Caco-2 (cell line): ENCODE measurements around the gene KIAA0825. TPM values are rescaled to one million over a fixed set of nuclear protein-coding genes. Genes with fewer than 3 reads are reported as not detected.

Experiments
- BruUV-seq: library from RNA; stranded (reverse); fragments of 400-500 nt; replicated peaks from 2 replicates; lab custom pipeline; 2021; lab: Mats Ljungman, UMichigan
- CTCF ChIA-PET: fragments of 300-600 bp; sonication (Branson Sonifier 250); formaldehyde crosslinking; loops from one replicate; lab custom pipeline; 2022; ENCODE audit warnings: antibody characterized with exemption; lab: Charles Lee
- POLR2A ChIA-PET: fragments of 300-600 bp; sonication (Branson Sonifier 250); formaldehyde crosslinking; loops from one replicate; lab custom pipeline; 2022; ENCODE audit warnings: antibody characterized with exemption; lab: Charles Lee
- DNase-seq, 2 experiments: peaks; one replicate each; pipeline versions ENCODE4 v3.0.0 to v3.0.0-alpha.2; 2020 to 2022
- H3K27me3 ChIP-seq: replicated peaks from 2 replicates; pipeline ENCODE4 v1.6.0; 2011; ENCODE audit warnings: low read length; ENCODE audit not compliant: control insufficient read depth, insufficient read depth
- H3K36me3 ChIP-seq: 2 replicates; pipeline ENCODE4 v1.5.1; 2011; ENCODE audit warnings: low read length; ENCODE audit not compliant: control insufficient read depth, insufficient read depth
- H3K4me1 ChIP-seq: fragments of 250-450 bp; sonication (Bioruptor Pico); 2 replicates; pipeline ENCODE4 v1.5.1; 2020; ENCODE audit warnings: mild to moderate bottlenecking
- H3K4me3 ChIP-seq: 2 replicates; pipeline ENCODE4 v1.5.1; 2011; ENCODE audit warnings: low read depth, mild to moderate bottlenecking, control low read depth, low read length
- H3K9me3 ChIP-seq: fragments of 250-450 bp; sonication (Bioruptor Pico); 2 replicates; pipeline ENCODE4 v1.5.1; 2020; ENCODE audit warnings: mild to moderate bottlenecking, moderate library complexity
- H3K27ac Mint-ChIP-seq: one replicate; pipeline ENCODE4 v1.8.0; 2022; ENCODE audit warnings: mixed read lengths; ENCODE audit not compliant: unreplicated experiment
- H3K27me3 Mint-ChIP-seq: one replicate; pipeline ENCODE4 v1.8.0; 2022; ENCODE audit warnings: mixed read lengths; ENCODE audit not compliant: insufficient read depth, unreplicated experiment
- H3K36me3 Mint-ChIP-seq: one replicate; pipeline ENCODE4 v1.8.0; 2022; ENCODE audit warnings: mild to moderate bottlenecking, mixed read lengths; ENCODE audit not compliant: insufficient read depth, unreplicated experiment
- H3K4me1 Mint-ChIP-seq: one replicate; pipeline ENCODE4 v1.8.0; 2022; ENCODE audit warnings: low read depth, mixed read lengths; ENCODE audit not compliant: unreplicated experiment
- H3K4me3 Mint-ChIP-seq: one replicate; pipeline ENCODE4 v1.8.0; 2022; ENCODE audit warnings: mild to moderate bottlenecking, moderate library complexity, mixed read lengths; ENCODE audit not compliant: unreplicated experiment
- H3K9me3 Mint-ChIP-seq: one replicate; pipeline ENCODE4 v1.8.0; 2022; ENCODE audit warnings: mixed read lengths; ENCODE audit not compliant: unreplicated experiment
- CTCF ChIP-seq, 2 experiments: fragments of 200-600 bp in 1 of 2; IDR thresholded peaks; 1 replicate in 1 of 2; 2 replicates in 1 of 2; pipeline versions ENCODE4 v1.5.1 to v1.8.0; 2011 to 2022; ENCODE audit warnings: antibody characterized with exemption in 1 of 2, control low read depth in 1 of 2, inconsistent platforms in 1 of 2, low read depth in 1 of 2, low read length in 1 of 2, mild to moderate bottlenecking in 1 of 2, moderate library complexity in 1 of 2; ENCODE audit not compliant: insufficient read depth in 1 of 2, severe bottlenecking in 1 of 2, unreplicated experiment in 1 of 2
- intact Hi-C: fragments of 100-400 bp; cut with micrococcal nuclease; formaldehyde crosslinking; loops from one replicate; pipeline ENCODE4 v1.10.0; 2022; ENCODE audit not compliant: unreplicated experiment
- total RNA-seq: library from RNA; stranded (reverse); gene quantifications from 2 replicates; pipeline ENCODE4 v1.2.3, GENCODE V29; 2022

The KIAA0825 gene
- total RNA-seq, 1 experiment from 2014 or later: 0.50 TPM

DNA sequence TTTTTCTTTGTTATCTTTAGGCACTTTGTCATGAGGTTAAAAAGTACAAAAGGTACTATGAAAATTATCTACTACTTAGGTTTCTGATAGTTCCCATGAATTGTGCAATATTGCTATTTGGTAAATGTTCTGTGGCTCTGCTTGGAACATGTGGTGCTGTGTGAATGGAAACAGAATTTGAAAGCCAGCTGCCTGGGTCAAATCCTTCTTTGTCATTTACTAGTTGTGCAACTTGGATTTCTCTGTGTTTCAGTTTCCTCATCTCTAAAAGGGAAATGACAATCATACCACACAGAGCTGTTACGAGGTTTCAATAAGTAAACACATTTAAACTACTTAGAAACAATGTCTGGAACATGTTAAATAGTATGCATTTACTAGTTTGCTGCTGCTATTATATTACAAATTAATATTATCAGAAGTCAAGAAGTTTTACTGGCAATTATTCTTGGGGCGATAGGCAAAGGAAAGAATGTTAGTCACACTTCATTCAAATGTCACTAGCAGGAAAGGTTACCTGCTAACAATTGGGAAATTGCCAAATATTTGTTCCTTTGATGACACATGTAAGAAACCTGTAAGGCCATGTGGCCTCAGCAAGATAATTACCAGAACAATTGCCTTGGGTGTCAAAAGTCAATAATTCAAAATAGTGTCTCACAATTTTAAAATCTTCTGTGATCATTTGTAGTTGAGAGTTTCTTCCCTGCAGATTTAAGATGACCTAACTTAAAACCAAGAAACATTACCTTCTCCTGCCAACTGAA, 184.8 kb downstream of the KIAA0825 start:
- no TSS peak for BruUV-seq
- ChIA-PET CTCF (no interaction called here), POLR2A (no interaction called here)
- Mint-ChIP-seq H3K27me3 (no peaks in the 10 kb centered on the region), H3K27ac (no peak overlapping the region), H3K4me1 (no peaks in the 10 kb centered on the region), H3K9me3 (no peaks in the 10 kb centered on the region), H3K4me3 (no peak overlapping the region), H3K36me3 (no peaks in the 10 kb centered on the region)
- no peaks in the 10 kb centered on the region for H3K36me3 ChIP-seq
- TF ChIP-seq CTCF (IDR thresholded peaks at IDR 0.05; ENCODE audit: insufficient read depth in 1 of 2, low read depth in 1 of 2, low read length in 1 of 2, severe bottlenecking in 1 of 2, unreplicated experiment in 1 of 2): no peak
- intact Hi-C loops: loop anchor here (2.0 kb wide), 1 partner anchor 71 kb away; no protein-coding TSS in a partner anchor
- H3K9me3 ChIP-seq: no peaks in the 10 kb centered on the region
- no peak overlapping the region for H3K4me3 ChIP-seq
- H3K27me3 ChIP-seq: no peaks in the 10 kb centered on the region
- peak in 1 of 2 experiments; percentile 34 for DNase-seq
- no peaks in the 10 kb centered on the region for H3K4me1 ChIP-seq

- no peaks in the 10 kb centered on the region for H3K36me3 ChIP-seq
- H3K9me3 ChIP-seq: no peaks in the 10 kb centered on the region
- no peak overlapping the region for H3K4me3 Mint-ChIP-seq
- BruUV-seq: no TSS peak
- no peaks in the 10 kb centered on the region for H3K27me3 Mint-ChIP-seq
- CTCF ChIA-PET: no interaction called here
- no peaks in the 10 kb centered on the region for H3K36me3 Mint-ChIP-seq
- no peak overlapping the region for H3K4me3 ChIP-seq
- H3K4me1 Mint-ChIP-seq: no peaks in the 10 kb centered on the region
- DNase-seq: no peak
- no peak overlapping the region for H3K27ac Mint-ChIP-seq
- no peaks in the 10 kb centered on the region for H3K4me1 ChIP-seq
- H3K27me3 ChIP-seq: no peaks in the 10 kb centered on the region
- intact Hi-C loops: loop anchor here (2.0 kb wide), 1 partner anchor 70 kb away; no protein-coding TSS in a partner anchor
- H3K9me3 Mint-ChIP-seq: no peaks in the 10 kb centered on the region
- POLR2A ChIA-PET: no interaction called here
- no peak for TF ChIP-seq CTCF (IDR thresholded peaks at IDR 0.05; ENCODE audit: insufficient read depth in 1 of 2, low read depth in 1 of 2, low read length in 1 of 2, severe bottlenecking in 1 of 2, unreplicated experiment in 1 of 2)
Measured at GRCh38 chr5:94432499-94432898, 185.9 kb downstream of the KIAA0825 start.

DNA sequence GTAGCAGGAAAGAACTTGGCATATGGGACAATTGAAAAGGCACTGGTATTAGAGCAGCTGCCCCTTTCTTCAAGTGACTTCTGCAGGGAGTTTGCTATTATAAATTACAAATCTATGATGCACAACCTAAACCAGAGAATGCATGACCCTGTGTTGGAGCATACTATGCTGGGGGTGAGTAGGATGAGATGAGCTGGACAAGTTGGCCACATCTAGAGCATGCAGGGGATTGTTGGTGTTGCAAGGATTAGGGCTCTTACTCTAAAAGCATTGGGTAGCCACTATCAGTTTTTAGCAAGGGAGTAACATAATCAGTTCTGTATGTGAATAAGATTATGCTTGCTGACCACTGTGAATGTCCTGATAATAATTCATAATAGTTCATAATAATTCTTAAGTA, 186.7 kb downstream of the KIAA0825 start:
- Mint-ChIP-seq H3K27me3 (no peaks in the 10 kb centered on the region), H3K9me3 (no peaks in the 10 kb centered on the region), H3K27ac (no peak overlapping the region), H3K36me3 (no peaks in the 10 kb centered on the region), H3K4me1 (no peaks in the 10 kb centered on the region), H3K4me3 (no peak overlapping the region)
- CTCF ChIA-PET: no interaction called here
- Histone ChIP-seq H3K4me3 (no peak overlapping the region), H3K4me1 (no peaks in the 10 kb centered on the region), H3K36me3 (no peaks in the 10 kb centered on the region), H3K9me3 (no peaks in the 10 kb centered on the region), H3K27me3 (no peaks in the 10 kb centered on the region)
- intact Hi-C loops: loop anchor here (2.0 kb wide), 1 partner anchor 69 kb away; no protein-coding TSS in a partner anchor
- POLR2A ChIA-PET: no interaction called here
- no TSS peak for BruUV-seq
- DNase-seq: no peak
- TF ChIP-seq CTCF (IDR thresholded peaks at IDR 0.05; ENCODE audit: insufficient read depth in 1 of 2, low read depth in 1 of 2, low read length in 1 of 2, severe bottlenecking in 1 of 2, unreplicated experiment in 1 of 2): no peak
